ENCODE results near the gene EFHC2. TPM values are rescaled to one million over a fixed set of nuclear protein-coding genes. Genes with fewer than 3 reads are reported as not detected.
A peak's percentile ranks its signal among the peaks of the same experiment; 100 is the strongest.

EFHC2 gene
- total RNA-seq, 1 experiment from 2014 or later, result not detected

DNA sequence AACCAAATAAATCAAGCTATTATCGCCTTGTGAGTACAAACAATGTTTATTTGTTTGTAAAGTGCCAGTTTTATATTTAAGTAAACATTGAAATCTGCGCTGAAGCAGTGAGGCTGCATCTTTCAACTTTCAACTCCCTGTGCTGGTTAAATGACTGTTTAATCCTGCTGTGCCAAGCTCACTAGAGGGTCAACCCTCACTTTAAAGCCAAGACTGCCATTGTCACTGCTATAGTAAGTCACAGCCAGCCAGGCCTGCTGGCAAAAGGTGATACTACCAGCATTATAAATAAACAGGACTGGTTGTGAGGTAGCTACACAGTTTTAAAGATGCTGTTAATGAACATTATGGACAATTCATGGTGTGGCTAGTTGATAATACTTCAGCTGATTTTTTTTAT, 34.6 kb downstream of the EFHC2 start (continued):
- TF ChIP-seq, protein P1, sequence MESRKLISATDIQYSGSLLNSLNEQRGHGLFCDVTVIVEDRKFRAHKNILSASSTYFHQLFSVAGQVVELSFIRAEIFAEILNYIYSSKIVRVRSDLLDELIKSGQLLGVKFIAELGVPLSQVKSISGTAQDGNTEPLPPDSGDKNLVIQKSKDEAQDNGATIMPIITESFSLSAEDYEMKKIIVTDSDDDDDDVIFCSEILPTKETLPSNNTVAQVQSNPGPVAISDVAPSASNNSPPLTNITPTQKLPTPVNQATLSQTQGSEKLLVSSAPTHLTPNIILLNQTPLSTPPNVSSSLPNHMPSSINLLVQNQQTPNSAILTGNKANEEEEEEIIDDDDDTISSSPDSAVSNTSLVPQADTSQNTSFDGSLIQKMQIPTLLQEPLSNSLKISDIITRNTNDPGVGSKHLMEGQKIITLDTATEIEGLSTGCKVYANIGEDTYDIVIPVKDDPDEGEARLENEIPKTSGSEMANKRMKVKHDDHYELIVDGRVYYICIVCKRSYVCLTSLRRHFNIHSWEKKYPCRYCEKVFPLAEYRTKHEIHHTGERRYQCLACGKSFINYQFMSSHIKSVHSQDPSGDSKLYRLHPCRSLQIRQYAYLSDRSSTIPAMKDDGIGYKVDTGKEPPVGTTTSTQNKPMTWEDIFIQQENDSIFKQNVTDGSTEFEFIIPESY (IDR thresholded peaks at IDR 0.05; ENCODE audit: extremely low read depth, insufficient replicate concordance, low read length), result no peak
- TF ChIP-seq ZFX (IDR thresholded peaks at IDR 0.05) (no peak), POLR2AphosphoS5 (IDR thresholded peaks at IDR 0.05; ENCODE audit: low read depth, low read length) (no peak)

DNA sequence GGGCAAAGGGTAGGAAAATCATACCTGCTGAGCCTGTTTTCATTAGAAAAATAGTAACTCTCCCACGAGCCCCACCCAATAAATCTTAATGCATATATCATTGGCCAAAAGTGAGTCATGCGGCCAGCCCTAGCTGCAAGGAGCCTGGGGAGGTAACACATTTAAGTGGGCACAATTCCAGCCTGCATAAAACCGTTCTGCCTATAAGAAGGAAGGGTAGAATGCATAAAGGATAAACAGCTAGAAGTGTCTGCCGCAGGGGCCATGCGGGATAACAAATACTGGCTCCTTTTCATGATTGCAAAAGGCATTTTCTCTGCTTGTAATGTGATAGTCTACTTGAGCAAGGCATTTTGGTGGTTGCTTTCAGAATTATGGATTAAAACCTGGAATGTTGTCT, 37.1 kb downstream of the EFHC2 start:
- Histone ChIP-seq H3K9me3 (ENCODE audit: control insufficient read depth in 1 of 2, insufficient read depth in 1 of 2, low read depth in 1 of 2, low read length in 2 of 2) (no peaks in the 10 kb centered on the region), H3K79me2 (ENCODE audit: insufficient read depth, low read length) (no peaks in the 10 kb centered on the region), H3K4me3 (replicated peaks in 1 of 2; ENCODE audit: low read depth in 1 of 2, low read length in 2 of 2) (no peak overlapping the region), H3K27me3 (ENCODE audit: insufficient read depth, low read length) (no peaks in the 10 kb centered on the region), H3K36me3 (ENCODE audit: control insufficient read depth in 1 of 2, insufficient read depth in 2 of 2, low read length in 2 of 2) (no peaks in the 10 kb centered on the region), H3K9ac (ENCODE audit: low read length) (no peak overlapping the region), H4K20me1 (ENCODE audit: insufficient read depth) (no peaks in the 10 kb centered on the region), H3K9me2 (ENCODE audit: insufficient read depth) (no peaks in the 10 kb centered on the region), H3K27ac (ENCODE audit: low read depth, low read length) (no peak overlapping the region), H2AFZ (ENCODE audit: low read depth, low read length, poor library complexity, severe bottlenecking) (peak overlapping the region; percentile 26), H3K4me1 (ENCODE audit: control insufficient read depth in 1 of 2, insufficient read depth in 2 of 2, low read length in 2 of 2) (peaks cover 4 to 13% of the 10 kb centered on the region in 2 experiments; a peak in 3 of 4 replicates), H3K4me2 (ENCODE audit: low read length) (peak overlapping the region; percentile 12; the same call in 1 of the 2 replicates)
- DNase-seq (ENCODE audit: low read depth, low spot score) (no peak), ATAC-seq (no peak; the same call in 1 of the 2 replicates)
- ChIA-PET RAD21 (ENCODE audit: low non-redundant PET in 1 of 2, low total read pairs in 2 of 2, uncharacterized antibody in 2 of 2, unreplicated experiment in 2 of 2) (no interaction called here), POLR2A (no interaction called here), CTCF (no interaction called here)
- intact Hi-C loops (cut with micrococcal nuclease), result no loop called here
- TF ChIP-seq FOSL1 (IDR thresholded peaks at IDR 0.05; ENCODE audit: low read depth) (no peak), CBX3 (IDR thresholded peaks at IDR 0.05; ENCODE audit: low read depth) (no peak), ELF1 (IDR thresholded peaks at IDR 0.05; ENCODE audit: borderline replicate concordance, low read depth) (no peak), YY1 (IDR thresholded peaks at IDR 0.05; ENCODE audit: extremely low read depth, insufficient replicate concordance, low read depth, low read length) (no peak), RAD21 (IDR thresholded peaks at IDR 0.05; ENCODE audit: low read depth) (no peak), ZFX (IDR thresholded peaks at IDR 0.05) (no peak), POLR2AphosphoS5 (IDR thresholded peaks at IDR 0.05; ENCODE audit: low read depth, low read length) (no peak), EZH2phosphoT487 (IDR thresholded peaks at IDR 0.05; ENCODE audit: borderline replicate concordance) (no peak), CEBPB (IDR thresholded peaks at IDR 0.05; ENCODE audit: low read depth) (no peak), ZNF274 (IDR thresholded peaks at IDR 0.05; ENCODE audit: low read depth, low read length) (no peak), POLR2A (IDR thresholded peaks at IDR 0.05; ENCODE audit: borderline replicate concordance, extremely low read depth, insufficient read depth, insufficient read length) (no peak), TCF7L2 (IDR thresholded peaks at IDR 0.05; ENCODE audit: borderline replicate concordance, extremely low read depth, insufficient read depth, insufficient read length) (no peak), EGR1 (IDR thresholded peaks at IDR 0.05; ENCODE audit: low read depth) (no peak), SP1 (IDR thresholded peaks at IDR 0.05; ENCODE audit: low read depth) (no peak)
- TF ChIP-seq, protein P1 (IDR thresholded peaks at IDR 0.05; ENCODE audit: extremely low read depth, insufficient replicate concordance, low read length), result no peak
- TF ChIP-seq, protein P2, sequence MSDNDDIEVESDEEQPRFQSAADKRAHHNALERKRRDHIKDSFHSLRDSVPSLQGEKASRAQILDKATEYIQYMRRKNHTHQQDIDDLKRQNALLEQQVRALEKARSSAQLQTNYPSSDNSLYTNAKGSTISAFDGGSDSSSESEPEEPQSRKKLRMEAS (IDR thresholded peaks at IDR 0.05), result no peak
- no TSS peak for BruUV-seq (replicated peaks)
